Raji (cell line): ENCODE measurements around the gene SRRM4.

Source experiments
- POLR2A ChIP-seq: IDR thresholded peaks from 2 replicates; pipeline ENCODE4 v1.6.1; 2011; ENCODE audit warnings: low read depth, low read length, control low read depth; ENCODE audit not compliant: insufficient read depth

SRRM4 gene

GRCh38 chr12:118986050-118986449, 4.7 kb downstream of the SRRM4 start:
- no peak for TF ChIP-seq POLR2A

GRCh38 chr12:118999107-118999506, 17.8 kb downstream of the SRRM4 start:
- no peak for TF ChIP-seq POLR2A

GRCh38 chr12:119005085-119005484, 23.7 kb downstream of the SRRM4 start:
- no peak for TF ChIP-seq POLR2A

GRCh38 chr12:119005913-119006312, 24.6 kb downstream of the SRRM4 start:
- no peak for TF ChIP-seq POLR2A

DNA sequence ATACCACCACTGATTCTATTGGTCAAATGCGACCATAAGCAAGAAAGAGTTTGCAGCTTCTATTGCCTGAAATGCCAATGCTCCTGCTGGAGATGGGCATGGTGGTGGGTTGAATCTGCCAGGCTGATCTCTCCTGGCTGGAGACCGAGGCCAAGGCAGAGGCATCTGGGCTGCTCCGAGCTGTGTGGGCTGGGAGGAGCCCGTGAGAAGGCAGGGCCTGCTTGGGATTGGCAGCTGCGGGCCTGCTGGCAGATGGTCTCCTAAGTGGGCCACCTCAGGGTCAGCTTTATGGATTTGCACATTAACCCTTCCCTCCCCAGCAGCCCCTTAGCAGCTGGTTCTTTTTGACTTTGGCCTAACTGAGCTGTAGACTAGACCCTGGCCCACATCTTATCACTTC, 25.4 kb downstream of the SRRM4 start:
- TF ChIP-seq POLR2A = no peak

DNA sequence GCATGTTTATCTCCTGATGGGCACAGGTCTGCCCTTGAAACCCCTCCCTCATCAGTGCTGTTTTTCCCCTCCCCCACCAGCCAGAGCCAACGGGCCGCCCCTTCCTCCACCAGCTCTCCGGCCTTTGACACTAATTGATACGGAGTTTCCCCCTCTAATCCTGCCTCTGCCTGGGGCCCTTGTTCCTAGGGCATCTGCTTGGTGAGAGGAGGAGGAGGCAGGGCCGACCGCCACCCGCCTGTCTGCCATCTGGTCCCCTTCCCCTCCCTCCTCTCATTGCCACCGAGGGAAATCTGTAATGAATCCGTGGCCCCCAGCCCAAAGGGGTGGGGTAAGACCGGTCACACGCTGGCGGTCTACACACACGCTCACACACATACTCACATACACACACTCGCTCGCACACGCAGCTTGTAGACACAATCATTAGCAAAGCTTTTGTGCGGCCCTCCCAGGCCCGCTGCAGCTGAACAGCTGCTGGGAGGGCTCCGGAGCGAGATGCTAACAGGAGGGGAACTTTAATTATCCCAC, 27.4 kb downstream of the SRRM4 start:
- no peak for TF ChIP-seq POLR2A

DNA sequence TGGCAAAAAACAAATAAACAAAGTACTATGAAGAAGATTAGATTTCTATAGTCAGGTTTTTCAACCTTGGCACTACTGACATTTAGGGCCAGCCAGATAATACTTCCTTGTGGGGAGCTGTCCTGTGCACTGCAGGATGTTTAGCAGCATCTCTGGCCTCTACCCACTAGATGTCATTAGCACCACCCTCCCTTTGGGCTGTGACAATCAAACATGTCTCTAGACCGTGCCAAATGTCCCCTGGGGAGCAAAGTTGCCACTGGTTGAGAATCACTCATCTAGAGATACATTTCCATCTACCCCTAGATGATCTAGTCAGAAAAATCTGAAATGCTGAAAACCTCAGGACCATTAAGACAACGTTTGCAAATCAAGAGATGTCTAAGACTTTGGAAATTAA, 29.9 kb downstream of the SRRM4 start:
- TF ChIP-seq POLR2A = no peak

GRCh38 chr12:119012179-119012578, 30.8 kb downstream of the SRRM4 start:
- TF ChIP-seq POLR2A = no peak

GRCh38 chr12:119013023-119013422, 31.7 kb downstream of the SRRM4 start:
- TF ChIP-seq POLR2A = no peak

- no peak for TF ChIP-seq POLR2A
Observed at GRCh38 chr12:119014368-119014767, 33.0 kb downstream of the SRRM4 start.

GRCh38 chr12:119016715-119017114, 35.4 kb downstream of the SRRM4 start:
- TF ChIP-seq POLR2A = no peak

DNA sequence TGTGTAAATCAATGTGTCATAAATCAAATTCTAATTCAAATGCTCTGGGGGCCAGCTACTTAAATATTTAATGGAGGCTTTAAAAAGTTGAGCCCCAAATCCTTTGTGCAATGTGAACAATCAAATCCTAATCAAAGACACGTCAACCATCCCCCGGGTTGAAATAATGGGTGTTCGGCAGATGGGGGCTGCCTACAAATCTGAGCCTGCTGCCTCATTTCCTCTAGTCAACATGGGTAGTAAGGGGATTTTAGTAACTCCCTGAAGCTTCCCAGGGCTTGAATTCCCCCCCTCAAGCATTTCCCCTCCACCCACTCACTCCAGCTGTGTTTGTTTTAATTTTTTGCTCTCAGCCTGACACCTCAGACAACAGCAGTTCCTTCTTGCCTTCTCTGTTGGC, 37.8 kb downstream of the SRRM4 start:
- no peak for TF ChIP-seq POLR2A

- no peak for TF ChIP-seq POLR2A
Observed at GRCh38 chr12:119020406-119021360, 39.3 kb downstream of the SRRM4 start.

- no peak for TF ChIP-seq POLR2A
Observed at GRCh38 chr12:119024356-119024755, 43.0 kb downstream of the SRRM4 start.

GRCh38 chr12:119025786-119026185, 44.4 kb downstream of the SRRM4 start:
- no peak for TF ChIP-seq POLR2A
